GM12891 (cell line): Measurements from ENCODE around the gene ZNF555.

Source experiments
- POLR2A ChIP-seq: IDR thresholded peaks from 2 replicates; pipeline ENCODE4 v1.6.1; 2011; ENCODE audit warnings: low read depth, low read length, control low read depth
- POLR2AphosphoS5 ChIP-seq: IDR thresholded peaks from 2 replicates; pipeline ENCODE4 v1.6.1; 2011; ENCODE audit warnings: low read depth, low read length, control low read depth
- TAF1 ChIP-seq: IDR thresholded peaks from 2 replicates; pipeline ENCODE4 v1.6.1; 2011; ENCODE audit warnings: low read depth, low read length, control low read depth

DNA sequence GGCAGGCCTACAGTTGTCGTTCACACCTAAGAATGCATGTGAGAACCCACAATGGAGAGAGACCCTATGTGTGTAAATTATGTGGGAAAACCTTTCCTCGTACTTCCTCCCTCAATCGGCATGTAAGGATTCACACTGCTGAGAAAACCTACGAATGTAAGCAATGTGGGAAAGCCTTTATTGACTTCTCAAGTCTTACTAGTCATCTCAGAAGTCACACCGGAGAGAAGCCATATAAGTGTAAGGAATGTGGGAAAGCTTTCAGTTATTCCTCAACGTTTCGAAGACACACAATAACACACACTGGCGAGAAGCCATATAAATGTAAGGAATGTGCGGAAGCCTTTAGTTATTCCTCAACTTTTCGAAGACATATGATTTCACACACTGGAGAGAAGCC is 11.3 kb downstream of the ZNF555 start:
- TF ChIP-seq POLR2A (no peak), POLR2AphosphoS5 (no peak), TAF1 (no peak)
